ENCODE measurements around the gene TBC1D22B.

DNA sequence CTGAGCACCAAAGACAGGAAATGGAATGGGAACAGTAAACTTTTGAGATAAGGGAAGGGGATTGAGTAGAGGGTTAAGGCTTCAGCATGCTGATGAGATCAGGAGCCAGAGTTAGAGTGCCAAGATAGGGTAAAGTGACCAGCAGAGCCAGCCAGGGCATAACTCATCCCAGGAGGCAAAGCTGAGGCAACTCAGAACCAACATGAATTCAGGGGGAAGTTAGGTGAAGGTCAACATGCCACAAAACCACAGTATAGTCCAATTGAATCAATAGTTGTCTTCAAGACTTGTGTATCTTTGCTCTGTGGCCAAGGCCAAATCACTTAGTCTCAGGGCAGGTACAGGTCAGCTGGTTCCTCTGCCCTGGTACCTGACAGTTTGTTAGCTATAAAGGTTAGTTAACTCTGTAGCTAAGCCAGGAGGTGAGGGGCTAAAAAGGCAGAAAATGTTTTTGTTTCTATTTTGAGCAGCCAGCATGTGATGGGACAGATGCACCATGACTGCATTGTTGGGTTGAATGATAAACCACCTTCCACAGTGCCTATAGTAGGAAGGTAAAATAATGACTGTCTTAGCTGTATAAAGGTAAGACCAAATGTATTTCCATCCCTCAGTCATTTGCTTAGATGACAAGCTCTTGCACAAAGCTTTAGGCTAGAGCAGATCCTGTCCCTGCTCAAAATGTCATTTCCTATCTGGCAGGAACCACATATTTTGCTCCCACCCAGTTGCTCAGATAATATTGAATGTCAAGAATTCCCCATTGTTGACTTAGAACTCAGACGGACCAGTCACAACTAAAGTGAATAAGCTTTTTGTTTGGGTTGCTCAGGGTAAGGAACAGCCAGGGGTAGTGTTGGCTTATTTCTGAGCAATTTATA, 112.0 kb downstream of the TBC1D22B start:
- TF ChIP-seq, protein P1, sequence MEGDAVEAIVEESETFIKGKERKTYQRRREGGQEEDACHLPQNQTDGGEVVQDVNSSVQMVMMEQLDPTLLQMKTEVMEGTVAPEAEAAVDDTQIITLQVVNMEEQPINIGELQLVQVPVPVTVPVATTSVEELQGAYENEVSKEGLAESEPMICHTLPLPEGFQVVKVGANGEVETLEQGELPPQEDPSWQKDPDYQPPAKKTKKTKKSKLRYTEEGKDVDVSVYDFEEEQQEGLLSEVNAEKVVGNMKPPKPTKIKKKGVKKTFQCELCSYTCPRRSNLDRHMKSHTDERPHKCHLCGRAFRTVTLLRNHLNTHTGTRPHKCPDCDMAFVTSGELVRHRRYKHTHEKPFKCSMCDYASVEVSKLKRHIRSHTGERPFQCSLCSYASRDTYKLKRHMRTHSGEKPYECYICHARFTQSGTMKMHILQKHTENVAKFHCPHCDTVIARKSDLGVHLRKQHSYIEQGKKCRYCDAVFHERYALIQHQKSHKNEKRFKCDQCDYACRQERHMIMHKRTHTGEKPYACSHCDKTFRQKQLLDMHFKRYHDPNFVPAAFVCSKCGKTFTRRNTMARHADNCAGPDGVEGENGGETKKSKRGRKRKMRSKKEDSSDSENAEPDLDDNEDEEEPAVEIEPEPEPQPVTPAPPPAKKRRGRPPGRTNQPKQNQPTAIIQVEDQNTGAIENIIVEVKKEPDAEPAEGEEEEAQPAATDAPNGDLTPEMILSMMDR (IDR thresholded peaks at IDR 0.05), result no peak
- no peak for TF ChIP-seq POLR2A (IDR thresholded peaks at IDR 0.05)
